ENCODE results near the gene FNDC3B.

Gene FNDC3B

GRCh38 chr3:172283841-172284357 lies 244.5 kb downstream of the FNDC3B start:
- Histone ChIP-seq H3K4me2 (ENCODE audit: low read depth, low read length, poor library complexity, severe bottlenecking) (no peak overlapping the region), H3K9ac (ENCODE audit: low read depth, low read length, poor library complexity, severe bottlenecking) (no peak overlapping the region), H3K36me3 (ENCODE audit: insufficient read depth, low read length) (peaks cover 9% of the 10 kb centered on the region; the same call in 1 of the 2 replicates), H4K20me1 (ENCODE audit: insufficient read depth, low read length, poor library complexity, severe bottlenecking) (no peaks in the 10 kb centered on the region), H3K9me3 (ENCODE audit: insufficient read depth, low read depth, low read length) (no peaks in the 10 kb centered on the region), H3K9me2 (replicated peaks; ENCODE audit: low read depth, low read length) (no peaks in the 10 kb centered on the region), H3K4me1 (ENCODE audit: insufficient read depth, low read length, poor library complexity, severe bottlenecking) (peaks cover 11% of the 10 kb centered on the region), H3F3A (ENCODE audit: low read depth) (no peaks in the 10 kb centered on the region), H3K79me2 (ENCODE audit: insufficient read depth, low read length) (no peaks in the 10 kb centered on the region), H3K27me3 (ENCODE audit: insufficient read depth, low read length, poor library complexity, severe bottlenecking) (no peaks in the 10 kb centered on the region), H3K4me3 (ENCODE audit: low read length, poor library complexity, severe bottlenecking) (no peak overlapping the region), H2AFZ (ENCODE audit: low read length) (no peak overlapping the region)
- TF ChIP-seq EZH2phosphoT487 (IDR thresholded peaks at IDR 0.05; ENCODE audit: borderline replicate concordance) (no peak), CTCF (conservative IDR thresholded peaks at IDR 0.05; ENCODE audit: low read length) (no peak)

GRCh38 chr3:172285844-172286243 lies 246.5 kb downstream of the FNDC3B start:
- H3K9me3 ChIP-seq (ENCODE audit: insufficient read depth, low read depth, low read length): no peaks in the 10 kb centered on the region
- H3K9ac ChIP-seq (ENCODE audit: low read depth, low read length, poor library complexity, severe bottlenecking): no peak overlapping the region
- H3K36me3 ChIP-seq (ENCODE audit: insufficient read depth, low read length): peaks cover 9% of the 10 kb centered on the region; the same call in 1 of the 2 replicates
- H3F3A ChIP-seq (ENCODE audit: low read depth): no peaks in the 10 kb centered on the region
- no peak for TF ChIP-seq EZH2phosphoT487 (IDR thresholded peaks at IDR 0.05; ENCODE audit: borderline replicate concordance)
- no peak for TF ChIP-seq CTCF (conservative IDR thresholded peaks at IDR 0.05; ENCODE audit: low read length)
- no peak overlapping the region for H2AFZ ChIP-seq (ENCODE audit: low read length)
- H3K4me3 ChIP-seq (ENCODE audit: low read length, poor library complexity, severe bottlenecking): no peak overlapping the region
- no peaks in the 10 kb centered on the region for H4K20me1 ChIP-seq (ENCODE audit: insufficient read depth, low read length, poor library complexity, severe bottlenecking)
- H3K4me1 ChIP-seq (ENCODE audit: insufficient read depth, low read length, poor library complexity, severe bottlenecking): peaks cover 24% of the 10 kb centered on the region
- H3K9me2 ChIP-seq (replicated peaks; ENCODE audit: low read depth, low read length): no peaks in the 10 kb centered on the region
- H3K4me2 ChIP-seq (ENCODE audit: low read depth, low read length, poor library complexity, severe bottlenecking): no peak overlapping the region
- H3K27me3 ChIP-seq (ENCODE audit: insufficient read depth, low read length, poor library complexity, severe bottlenecking): no peaks in the 10 kb centered on the region
- no peaks in the 10 kb centered on the region for H3K79me2 ChIP-seq (ENCODE audit: insufficient read depth, low read length)

GRCh38 chr3:172286548-172287148 lies 247.3 kb downstream of the FNDC3B start:
- Histone ChIP-seq H3K4me3 (ENCODE audit: low read length, poor library complexity, severe bottlenecking) (no peak overlapping the region), H3K4me1 (ENCODE audit: insufficient read depth, low read length, poor library complexity, severe bottlenecking) (peaks cover 32% of the 10 kb centered on the region), H3K36me3 (ENCODE audit: insufficient read depth, low read length) (peaks cover 9% of the 10 kb centered on the region; the same call in 1 of the 2 replicates), H3K9ac (ENCODE audit: low read depth, low read length, poor library complexity, severe bottlenecking) (no peak overlapping the region), H3F3A (ENCODE audit: low read depth) (no peaks in the 10 kb centered on the region), H3K27me3 (ENCODE audit: insufficient read depth, low read length, poor library complexity, severe bottlenecking) (no peaks in the 10 kb centered on the region), H3K9me2 (replicated peaks; ENCODE audit: low read depth, low read length) (no peaks in the 10 kb centered on the region), H3K79me2 (ENCODE audit: insufficient read depth, low read length) (no peaks in the 10 kb centered on the region), H4K20me1 (ENCODE audit: insufficient read depth, low read length, poor library complexity, severe bottlenecking) (no peaks in the 10 kb centered on the region), H3K9me3 (ENCODE audit: insufficient read depth, low read depth, low read length) (no peaks in the 10 kb centered on the region), H3K4me2 (ENCODE audit: low read depth, low read length, poor library complexity, severe bottlenecking) (no peak overlapping the region), H2AFZ (ENCODE audit: low read length) (no peak overlapping the region)
- TF ChIP-seq CTCF (conservative IDR thresholded peaks at IDR 0.05; ENCODE audit: low read length): no peak
- TF ChIP-seq EZH2phosphoT487 (IDR thresholded peaks at IDR 0.05; ENCODE audit: borderline replicate concordance): no peak

All from Loucy (cell line).